ENCODE data around the gene CLASP2.
A peak's percentile ranks its signal among the peaks of the same experiment; 100 is the strongest.
"Not testable (repeated sequence)": the region's sequence is repeated elsewhere in the genome, so short reads cannot be mapped to it uniquely, and the experiment has no call there.

The CLASP2 gene

DNA sequence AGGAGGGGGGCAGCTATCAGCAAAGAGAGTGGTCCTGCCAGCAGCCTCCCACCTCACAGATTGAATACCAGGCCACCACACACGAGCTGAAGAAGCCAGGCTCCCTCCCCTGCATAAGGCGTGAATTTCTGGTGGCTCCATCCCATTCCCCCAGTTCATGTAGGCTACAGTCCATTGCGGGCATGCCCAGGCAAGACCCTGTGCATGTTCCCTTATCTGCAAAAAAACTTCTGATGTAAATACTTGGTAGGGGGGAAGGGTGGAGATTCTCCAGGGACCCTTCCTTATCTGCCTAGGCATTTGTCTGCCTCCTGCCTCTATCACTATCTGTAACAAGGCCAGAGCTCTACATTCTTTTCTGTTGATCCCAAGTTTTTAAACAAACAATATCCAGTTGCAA, 250.3 kb downstream of the CLASP2 start:
- no peak overlapping the region for H3K27ac ChIP-seq
- TF ChIP-seq, protein P1, sequence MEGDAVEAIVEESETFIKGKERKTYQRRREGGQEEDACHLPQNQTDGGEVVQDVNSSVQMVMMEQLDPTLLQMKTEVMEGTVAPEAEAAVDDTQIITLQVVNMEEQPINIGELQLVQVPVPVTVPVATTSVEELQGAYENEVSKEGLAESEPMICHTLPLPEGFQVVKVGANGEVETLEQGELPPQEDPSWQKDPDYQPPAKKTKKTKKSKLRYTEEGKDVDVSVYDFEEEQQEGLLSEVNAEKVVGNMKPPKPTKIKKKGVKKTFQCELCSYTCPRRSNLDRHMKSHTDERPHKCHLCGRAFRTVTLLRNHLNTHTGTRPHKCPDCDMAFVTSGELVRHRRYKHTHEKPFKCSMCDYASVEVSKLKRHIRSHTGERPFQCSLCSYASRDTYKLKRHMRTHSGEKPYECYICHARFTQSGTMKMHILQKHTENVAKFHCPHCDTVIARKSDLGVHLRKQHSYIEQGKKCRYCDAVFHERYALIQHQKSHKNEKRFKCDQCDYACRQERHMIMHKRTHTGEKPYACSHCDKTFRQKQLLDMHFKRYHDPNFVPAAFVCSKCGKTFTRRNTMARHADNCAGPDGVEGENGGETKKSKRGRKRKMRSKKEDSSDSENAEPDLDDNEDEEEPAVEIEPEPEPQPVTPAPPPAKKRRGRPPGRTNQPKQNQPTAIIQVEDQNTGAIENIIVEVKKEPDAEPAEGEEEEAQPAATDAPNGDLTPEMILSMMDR (conservative IDR thresholded peaks at IDR 0.05) = no peak
- no peak for TF ChIP-seq ZFX (IDR thresholded peaks at IDR 0.05)

DNA sequence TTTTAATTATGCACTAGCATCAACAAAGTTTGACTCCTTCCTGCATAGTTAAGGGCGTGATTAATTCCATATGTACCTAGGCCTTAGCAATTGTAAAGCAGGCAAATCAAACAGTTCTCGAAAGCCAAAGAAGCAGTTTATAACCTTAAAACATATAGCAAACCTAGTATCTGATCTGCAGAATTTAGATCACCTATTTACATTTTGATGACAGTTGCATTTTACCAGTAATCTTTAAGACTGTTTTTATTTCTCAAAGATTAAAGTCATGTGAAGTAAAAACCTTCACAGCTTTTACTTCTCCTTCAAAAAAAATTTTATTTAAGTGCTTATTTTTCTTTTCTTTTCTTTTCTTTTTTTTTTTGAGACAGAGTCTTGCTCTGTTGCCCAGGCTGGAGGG, 257.0 kb downstream of the CLASP2 start:
- no peak overlapping the region for H3K27ac ChIP-seq
- no peak for TF ChIP-seq ZFX (IDR thresholded peaks at IDR 0.05)
- TF ChIP-seq, protein P1 (conservative IDR thresholded peaks at IDR 0.05) = no peak

DNA sequence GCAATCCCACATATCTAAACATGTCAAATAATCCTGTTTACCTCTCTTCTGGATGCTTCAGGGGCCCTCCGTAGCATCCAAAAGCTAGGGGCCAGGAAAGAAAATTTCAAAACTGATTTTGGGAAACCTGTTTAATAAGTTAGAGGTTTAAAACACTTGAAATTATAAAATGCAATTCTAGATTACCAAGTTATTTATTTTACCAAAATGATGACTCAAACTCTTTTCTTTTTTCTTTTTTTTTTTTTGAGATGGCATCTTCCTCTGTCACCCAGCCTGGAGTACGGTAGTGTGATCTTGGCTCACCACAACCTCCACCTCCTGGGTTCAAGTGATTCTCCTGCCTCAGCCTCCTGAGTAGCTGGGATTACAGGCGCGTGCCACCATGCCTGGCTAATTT, 258.5 kb downstream of the CLASP2 start:
- not testable (repeated sequence) for H3K27ac ChIP-seq

DNA sequence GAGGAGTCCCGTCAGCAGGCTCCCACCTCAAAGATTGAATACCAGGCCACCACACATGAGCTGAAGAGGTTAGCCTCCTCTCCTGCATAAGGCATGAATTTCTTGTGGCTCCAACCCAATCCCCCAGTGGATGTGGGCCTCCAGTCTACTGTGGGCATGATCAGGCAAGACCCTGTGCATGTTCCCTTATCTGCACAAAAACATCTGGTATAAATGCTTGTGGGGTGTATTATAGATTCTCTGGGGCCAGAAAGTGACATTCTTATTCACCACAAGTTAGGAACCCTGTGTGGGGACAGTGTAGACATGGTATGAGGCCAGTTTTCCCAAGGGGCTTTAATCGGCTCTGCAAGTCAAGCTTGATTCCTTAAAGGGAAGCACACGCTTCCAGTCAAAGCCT, 259.6 kb downstream of the CLASP2 start:
- TF ChIP-seq, protein P1 (conservative IDR thresholded peaks at IDR 0.05) = no peak
- no peak for TF ChIP-seq ZFX (IDR thresholded peaks at IDR 0.05)
- H3K27ac ChIP-seq = no peak overlapping the region

DNA sequence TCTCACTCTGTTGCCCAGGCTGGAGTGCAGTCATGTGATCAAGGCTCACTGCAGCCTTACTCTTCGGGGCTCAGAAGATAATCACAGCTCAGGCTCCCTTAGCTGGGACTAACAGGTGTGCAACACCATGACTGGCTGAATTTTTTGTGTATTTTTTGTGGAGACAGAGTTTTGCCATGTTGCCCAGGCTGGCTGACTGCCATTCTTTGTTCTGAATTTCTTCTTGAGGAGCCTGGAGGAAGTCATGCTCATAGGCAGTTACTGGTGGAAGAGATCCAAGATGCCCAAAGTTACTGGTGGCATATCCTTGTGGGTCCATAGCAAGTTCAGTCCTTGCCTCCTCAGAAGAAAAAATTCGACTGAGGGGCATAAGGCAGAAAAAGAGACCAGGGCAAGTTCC, 261.3 kb downstream of the CLASP2 start:
- TF ChIP-seq ZFX (IDR thresholded peaks at IDR 0.05) = no peak
- TF ChIP-seq, protein P1 (conservative IDR thresholded peaks at IDR 0.05) = no peak
- H3K27ac ChIP-seq = peak overlapping the region; percentile 5; the same call in 1 of the 2 replicates

DNA sequence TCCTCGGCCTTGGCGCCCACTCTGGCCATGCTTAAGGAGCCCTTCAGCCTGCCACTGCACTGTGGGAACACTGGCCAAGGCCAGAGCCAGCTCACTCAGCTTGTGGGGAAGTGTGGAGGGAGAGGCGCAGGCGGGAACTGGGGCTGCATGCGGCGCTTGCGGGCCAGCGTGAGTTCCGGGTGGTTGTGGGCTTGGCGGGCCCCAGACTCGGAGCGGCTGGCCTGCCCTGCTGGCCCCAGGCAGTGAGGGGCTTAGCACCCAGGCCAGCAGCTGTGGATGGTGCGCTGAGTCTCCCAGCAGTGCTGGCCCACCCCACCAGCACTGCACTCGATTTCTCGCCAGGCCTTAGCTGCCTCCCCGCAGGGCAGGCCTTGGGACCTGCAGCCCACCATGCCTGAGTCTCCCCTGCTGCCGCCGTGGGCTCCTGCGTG, 264.7 kb downstream of the CLASP2 start:
- H3K27ac ChIP-seq = no peak overlapping the region
- no peak for TF ChIP-seq ZFX (IDR thresholded peaks at IDR 0.05)
- TF ChIP-seq, protein P1 (conservative IDR thresholded peaks at IDR 0.05) = no peak

DNA sequence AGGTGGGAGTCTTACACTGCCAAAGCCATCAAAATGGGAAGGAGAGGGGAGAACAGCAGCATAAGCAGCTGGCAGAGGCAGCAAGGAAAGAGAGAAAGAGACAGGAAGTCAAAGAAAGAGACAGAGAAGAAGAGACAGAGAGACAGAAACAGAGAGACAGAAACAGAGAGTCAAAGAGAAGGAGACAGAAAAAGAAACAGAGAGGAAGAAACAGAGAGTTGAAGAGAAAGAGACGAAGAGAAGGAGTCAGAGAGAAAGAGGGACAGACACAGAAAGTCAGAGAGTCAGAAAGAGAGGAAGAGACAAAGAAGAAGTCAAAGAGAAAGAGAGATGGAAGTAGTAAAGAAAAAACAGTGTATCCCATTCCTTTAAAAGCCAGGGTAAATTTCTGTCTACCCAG, 266.1 kb downstream of the CLASP2 start:
- not testable (repeated sequence) for H3K27ac ChIP-seq

DNA sequence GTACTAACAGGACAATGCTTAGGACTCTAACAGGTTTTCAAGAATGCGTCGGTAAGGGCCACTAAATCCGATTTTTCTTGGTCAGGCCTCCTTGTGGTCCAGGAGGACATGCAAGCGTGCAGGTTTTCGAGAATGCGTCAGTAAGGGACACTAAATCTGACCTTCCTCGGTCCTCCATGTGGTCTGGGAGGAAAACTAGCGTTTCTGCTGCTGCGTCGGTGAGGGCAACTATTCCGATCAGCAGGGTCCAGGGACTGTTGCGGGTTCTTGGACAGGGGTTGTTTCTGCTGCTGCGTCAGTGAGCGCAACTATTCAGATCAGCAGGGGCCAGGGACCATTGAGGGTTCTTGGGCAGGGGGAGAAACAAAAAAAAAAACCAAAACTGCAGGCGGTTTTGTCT, 270.1 kb downstream of the CLASP2 start:
- no peak overlapping the region for H3K27ac ChIP-seq
- TF ChIP-seq ZFX (IDR thresholded peaks at IDR 0.05) = no peak
- TF ChIP-seq, protein P1 (conservative IDR thresholded peaks at IDR 0.05) = no peak

DNA sequence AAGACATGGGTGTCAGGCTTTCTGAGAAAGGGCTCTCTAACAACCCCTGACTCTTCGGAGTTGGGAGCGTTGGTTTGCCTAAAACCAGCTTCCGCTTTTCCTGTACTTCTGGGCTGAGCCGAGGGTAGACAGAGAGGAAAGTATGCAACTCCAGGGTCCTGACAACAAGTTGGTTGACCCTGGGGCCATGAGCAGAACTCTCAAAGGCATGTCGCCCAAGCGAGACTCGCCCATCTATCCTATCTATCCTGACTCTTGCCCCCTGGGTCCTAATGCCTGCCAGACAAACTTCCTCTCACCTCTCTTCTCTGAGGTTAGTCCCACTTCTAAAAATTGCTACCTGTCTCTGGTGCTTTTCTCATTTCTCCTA, 270.8 kb downstream of the CLASP2 start:
- not testable (repeated sequence) for H3K27ac ChIP-seq

Measured in C4-2B (cell line).